ENCODE measurements around the gene ERC2. TPM values are rescaled to one million over a fixed set of nuclear protein-coding genes. Genes with fewer than 3 reads are reported as not detected.

Gene ERC2
- total and polyA plus RNA-seq, 5 donors from 2014 or later = not detected

DNA sequence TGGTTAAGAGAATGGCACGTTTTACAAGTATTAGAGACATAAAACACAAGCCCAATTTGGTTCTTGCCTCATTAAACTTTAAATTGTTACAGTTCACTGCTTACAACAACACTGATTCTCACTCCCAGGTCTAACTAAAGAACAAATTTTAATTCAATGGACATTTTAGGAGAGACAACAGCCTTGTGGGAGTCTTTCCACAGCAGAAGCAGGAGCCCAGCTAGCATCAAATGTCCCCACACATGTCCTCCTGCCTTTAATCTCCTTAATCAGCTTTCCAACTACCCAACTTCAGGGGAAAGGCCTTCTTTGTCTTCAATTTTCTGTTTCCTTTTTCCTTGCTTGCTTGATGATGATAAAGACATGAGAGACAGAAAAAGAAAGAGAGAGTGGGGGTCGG, 693.4 kb downstream of the ERC2 start:
- H3K4me1 Mint-ChIP-seq = no peaks in the 10 kb centered on the region
- Histone ChIP-seq H3K27ac (ENCODE audit: insufficient read depth, low read length, poor library complexity, severe bottlenecking) (no peak overlapping the region), H3K36me3 (ENCODE audit: control insufficient read depth, insufficient read depth, low read length) (no peaks in the 10 kb centered on the region), H3K4me1 (ENCODE audit: control insufficient read depth, insufficient read depth, low read length, poor library complexity, severe bottlenecking) (no peaks in the 10 kb centered on the region), H3K9me3 (ENCODE audit: control insufficient read depth in 2 of 2, low read length in 2 of 2) (no peaks in the 10 kb centered on the region), H3K27me3 (ENCODE audit: control insufficient read depth, insufficient read depth, low read length) (no peaks in the 10 kb centered on the region), H3K4me3 (ENCODE audit: low read depth, low read length) (no peak overlapping the region)
- H3K27me3 Mint-ChIP-seq = no peaks in the 10 kb centered on the region
- H3K36me3 Mint-ChIP-seq = no peaks in the 10 kb centered on the region
- H3K27ac Mint-ChIP-seq = no peak overlapping the region
- no peak overlapping the region for H3K4me3 Mint-ChIP-seq
- DNase-seq (no peak), ATAC-seq (ENCODE audit: low read depth in 2 of 2) (no peak)
- peaks cover 0 to 4% (median 3%) of the 10 kb centered on the region in 7 donors for H3K9me3 Mint-ChIP-seq

DNA sequence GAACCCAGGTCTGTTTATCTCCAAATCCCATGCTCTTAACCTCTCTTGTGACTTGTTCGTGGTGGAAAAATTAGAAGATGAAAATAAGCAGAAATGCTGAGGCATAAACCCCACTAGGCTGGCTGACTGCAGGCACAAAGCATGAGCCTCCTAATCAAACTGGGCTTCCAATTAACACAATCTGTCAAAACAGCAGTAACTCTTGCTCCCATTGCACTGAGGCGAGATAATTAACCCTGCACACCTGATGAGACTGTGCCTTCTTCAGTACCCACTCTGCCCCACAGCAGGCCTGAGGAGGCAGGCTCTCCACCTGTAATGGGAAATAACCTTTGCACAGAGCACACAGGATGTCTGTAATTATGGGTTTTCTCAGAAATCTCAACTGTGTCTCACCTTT, 696.8 kb downstream of the ERC2 start:
- no peak for DNase-seq
- H3K36me3 ChIP-seq (ENCODE audit: control insufficient read depth, insufficient read depth, low read length) = no peaks in the 10 kb centered on the region
- H3K4me3 ChIP-seq (ENCODE audit: low read depth, low read length) = no peak overlapping the region
- no peak for ATAC-seq (ENCODE audit: low read depth in 2 of 2)
- no peak overlapping the region for H3K27ac Mint-ChIP-seq
- H3K36me3 Mint-ChIP-seq = no peaks in the 10 kb centered on the region
- peaks cover 0 to 10% (median 2%) of the 10 kb centered on the region in 7 donors for H3K9me3 Mint-ChIP-seq
- H3K27me3 Mint-ChIP-seq = no peaks in the 10 kb centered on the region
- no peaks in the 10 kb centered on the region for H3K27me3 ChIP-seq (ENCODE audit: control insufficient read depth, insufficient read depth, low read length)
- H3K9me3 ChIP-seq (ENCODE audit: control insufficient read depth in 2 of 2, low read length in 2 of 2) = no peaks in the 10 kb centered on the region
- H3K27ac ChIP-seq (ENCODE audit: insufficient read depth, low read length, poor library complexity, severe bottlenecking) = no peak overlapping the region
- H3K4me1 Mint-ChIP-seq = no peaks in the 10 kb centered on the region
- no peaks in the 10 kb centered on the region for H3K4me1 ChIP-seq (ENCODE audit: control insufficient read depth, insufficient read depth, low read length, poor library complexity, severe bottlenecking)
- H3K4me3 Mint-ChIP-seq = no peak overlapping the region

DNA sequence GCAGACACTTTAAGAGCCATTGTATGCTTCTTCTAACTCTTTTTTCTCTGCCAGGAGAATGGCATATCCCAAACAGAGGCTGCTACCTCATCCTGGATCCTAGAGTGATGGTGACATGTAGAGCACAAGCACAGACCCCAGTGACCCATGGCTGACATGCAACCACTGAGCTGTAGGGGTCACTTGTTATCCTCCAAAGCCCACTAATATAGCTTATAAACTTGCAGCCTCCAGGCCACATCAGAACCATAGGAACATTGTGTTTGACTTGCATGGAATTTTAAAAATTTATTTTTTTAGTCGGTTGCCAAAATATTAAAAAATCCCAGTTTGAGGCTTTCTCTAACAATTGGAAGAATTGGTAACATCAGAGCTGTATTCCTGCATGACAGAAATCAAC, 698.2 kb downstream of the ERC2 start:
- H3K27ac Mint-ChIP-seq = no peak overlapping the region

DNA sequence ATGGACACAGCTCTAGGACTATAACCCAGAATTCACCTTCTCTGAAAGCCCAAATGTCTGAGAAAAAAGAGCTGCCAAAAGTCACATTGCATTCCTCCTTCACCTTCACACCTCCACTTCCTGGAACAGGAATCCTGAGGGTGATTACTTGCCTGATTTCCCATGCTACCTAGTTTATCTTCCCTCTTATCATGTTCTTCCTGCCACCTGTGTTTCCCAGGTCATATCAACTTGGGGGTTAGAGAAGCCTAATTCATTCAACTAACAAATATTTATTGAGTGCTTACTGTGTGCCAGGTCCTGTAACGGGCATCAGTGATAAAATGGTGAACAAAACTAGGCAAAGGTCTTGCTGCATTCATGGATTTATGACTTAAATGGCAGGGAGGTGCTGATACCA, 701.5 kb downstream of the ERC2 start:
- ATAC-seq (ENCODE audit: low read depth in 2 of 2) (no peak), DNase-seq (no peak)
- Histone ChIP-seq H3K27me3 (ENCODE audit: control insufficient read depth, insufficient read depth, low read length) (no peaks in the 10 kb centered on the region), H3K4me1 (ENCODE audit: control insufficient read depth, insufficient read depth, low read length, poor library complexity, severe bottlenecking) (no peaks in the 10 kb centered on the region), H3K27ac (ENCODE audit: insufficient read depth, low read length, poor library complexity, severe bottlenecking) (no peak overlapping the region), H3K4me3 (ENCODE audit: low read depth, low read length) (no peak overlapping the region), H3K9me3 (ENCODE audit: control insufficient read depth in 2 of 2, low read length in 2 of 2) (no peaks in the 10 kb centered on the region), H3K36me3 (ENCODE audit: control insufficient read depth, insufficient read depth, low read length) (no peaks in the 10 kb centered on the region)
- Mint-ChIP-seq H3K27me3 (no peaks in the 10 kb centered on the region), H3K4me1 (no peaks in the 10 kb centered on the region), H3K36me3 (no peaks in the 10 kb centered on the region), H3K9me3 (peaks cover 0 to 6% (median 2%) of the 10 kb centered on the region in 7 donors), H3K4me3 (no peak overlapping the region), H3K27ac (no peak overlapping the region)

More for the DNA sequence above, 698.2 kb downstream of the ERC2 start:
- no peaks in the 10 kb centered on the region for H3K9me3 ChIP-seq (ENCODE audit: control insufficient read depth in 2 of 2, low read length in 2 of 2)
- H3K36me3 ChIP-seq (ENCODE audit: control insufficient read depth, insufficient read depth, low read length) = no peaks in the 10 kb centered on the region
- Mint-ChIP-seq H3K4me3 (no peak overlapping the region), H3K27me3 (no peaks in the 10 kb centered on the region), H3K36me3 (no peaks in the 10 kb centered on the region), H3K4me1 (no peaks in the 10 kb centered on the region), H3K9me3 (peaks cover 0 to 6% (median 3%) of the 10 kb centered on the region in 7 donors)
- H3K27ac ChIP-seq (ENCODE audit: insufficient read depth, low read length, poor library complexity, severe bottlenecking) = no peak overlapping the region
- no peaks in the 10 kb centered on the region for H3K27me3 ChIP-seq (ENCODE audit: control insufficient read depth, insufficient read depth, low read length)
- DNase-seq (no peak), ATAC-seq (ENCODE audit: low read depth in 2 of 2) (no peak)
- H3K4me1 ChIP-seq (ENCODE audit: control insufficient read depth, insufficient read depth, low read length, poor library complexity, severe bottlenecking) = no peaks in the 10 kb centered on the region
- H3K4me3 ChIP-seq (ENCODE audit: low read depth, low read length) = no peak overlapping the region

DNA sequence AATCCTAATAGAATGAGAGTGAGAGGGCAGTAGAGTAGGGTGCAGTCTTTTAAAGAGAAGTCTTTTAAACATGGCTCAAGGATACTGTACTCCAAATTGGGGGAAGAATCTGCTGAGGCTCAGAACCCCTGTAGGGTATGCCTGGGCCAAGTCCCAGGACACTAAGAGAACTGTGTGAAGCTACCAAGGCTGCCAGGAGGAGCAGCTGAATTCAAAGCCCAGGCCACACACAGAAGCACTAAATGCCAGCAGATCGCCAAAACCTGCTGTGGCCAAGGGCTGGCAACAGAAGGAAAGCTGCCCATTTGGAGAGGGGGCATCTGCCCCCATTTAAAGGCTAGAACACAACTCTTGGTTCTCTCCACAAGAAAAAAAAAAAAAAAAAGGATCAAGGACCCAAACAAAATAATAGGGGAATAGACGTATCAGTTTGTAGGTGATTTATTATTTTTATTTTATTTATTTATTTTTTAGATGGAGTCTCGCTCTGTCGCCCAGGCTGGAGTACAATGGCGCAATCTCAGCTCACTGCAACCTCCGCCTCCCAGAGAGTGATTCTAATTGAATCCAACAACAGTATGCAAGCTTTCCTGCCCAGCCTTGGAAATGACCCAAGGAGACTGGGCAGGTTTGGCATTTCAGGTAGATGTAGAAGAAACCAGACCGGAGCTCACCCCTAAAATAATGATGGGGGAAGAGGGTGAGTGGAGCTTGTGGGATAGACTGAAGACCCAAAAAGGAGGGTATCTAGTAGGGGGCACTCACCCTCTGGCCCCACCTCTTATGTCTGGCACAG, 702.2 kb downstream of the ERC2 start:
- H3K4me3 ChIP-seq (ENCODE audit: low read depth, low read length) = no peak overlapping the region
- H3K9me3 ChIP-seq (ENCODE audit: control insufficient read depth in 2 of 2, low read length in 2 of 2) = no peaks in the 10 kb centered on the region
- Mint-ChIP-seq H3K9me3 (peaks cover 0 to 6% (median 2%) of the 10 kb centered on the region in 7 donors), H3K36me3 (no peaks in the 10 kb centered on the region), H3K4me1 (no peaks in the 10 kb centered on the region), H3K27me3 (no peaks in the 10 kb centered on the region), H3K4me3 (no peak overlapping the region), H3K27ac (no peak overlapping the region)
- H3K27ac ChIP-seq (ENCODE audit: insufficient read depth, low read length, poor library complexity, severe bottlenecking) = no peak overlapping the region
- H3K27me3 ChIP-seq (ENCODE audit: control insufficient read depth, insufficient read depth, low read length) = no peaks in the 10 kb centered on the region
- no peaks in the 10 kb centered on the region for H3K4me1 ChIP-seq (ENCODE audit: control insufficient read depth, insufficient read depth, low read length, poor library complexity, severe bottlenecking)
- no peak for ATAC-seq (ENCODE audit: low read depth in 2 of 2)
- H3K36me3 ChIP-seq (ENCODE audit: control insufficient read depth, insufficient read depth, low read length) = no peaks in the 10 kb centered on the region
- DNase-seq = no peak

DNA sequence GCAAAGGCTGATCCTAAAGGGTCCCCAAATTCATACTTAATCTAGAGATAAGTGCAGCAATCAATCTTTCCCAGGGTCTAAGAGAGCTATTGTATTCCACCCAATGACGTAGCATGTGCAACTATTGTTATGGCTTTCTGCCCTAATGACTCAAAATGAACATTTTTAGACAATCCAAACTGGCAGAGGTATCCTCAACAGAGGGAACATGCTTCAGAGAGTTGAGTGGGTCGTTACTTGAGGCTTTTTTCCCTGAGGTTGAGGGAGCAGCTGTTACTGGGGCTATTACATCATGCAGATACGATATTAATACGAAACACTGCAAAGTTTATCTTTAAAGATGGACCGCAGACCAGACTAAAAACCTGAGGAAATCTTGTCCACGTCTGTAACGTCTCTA, 702.9 kb downstream of the ERC2 start:
- H3K9me3 Mint-ChIP-seq = peaks cover 0 to 6% (median 3%) of the 10 kb centered on the region in 7 donors
- H3K4me3 ChIP-seq (ENCODE audit: low read depth, low read length) = no peak overlapping the region
- no peaks in the 10 kb centered on the region for H3K27me3 ChIP-seq (ENCODE audit: control insufficient read depth, insufficient read depth, low read length)
- ATAC-seq (ENCODE audit: low read depth in 2 of 2) (no peak), DNase-seq (no peak)
- no peak overlapping the region for H3K27ac Mint-ChIP-seq
- no peaks in the 10 kb centered on the region for H3K4me1 ChIP-seq (ENCODE audit: control insufficient read depth, insufficient read depth, low read length, poor library complexity, severe bottlenecking)
- no peaks in the 10 kb centered on the region for H3K27me3 Mint-ChIP-seq
- no peaks in the 10 kb centered on the region for H3K4me1 Mint-ChIP-seq
- no peaks in the 10 kb centered on the region for H3K36me3 Mint-ChIP-seq
- no peaks in the 10 kb centered on the region for H3K36me3 ChIP-seq (ENCODE audit: control insufficient read depth, insufficient read depth, low read length)
- H3K9me3 ChIP-seq (ENCODE audit: control insufficient read depth in 2 of 2, low read length in 2 of 2) = no peaks in the 10 kb centered on the region
- H3K4me3 Mint-ChIP-seq = no peak overlapping the region
- no peak overlapping the region for H3K27ac ChIP-seq (ENCODE audit: insufficient read depth, low read length, poor library complexity, severe bottlenecking)

DNA sequence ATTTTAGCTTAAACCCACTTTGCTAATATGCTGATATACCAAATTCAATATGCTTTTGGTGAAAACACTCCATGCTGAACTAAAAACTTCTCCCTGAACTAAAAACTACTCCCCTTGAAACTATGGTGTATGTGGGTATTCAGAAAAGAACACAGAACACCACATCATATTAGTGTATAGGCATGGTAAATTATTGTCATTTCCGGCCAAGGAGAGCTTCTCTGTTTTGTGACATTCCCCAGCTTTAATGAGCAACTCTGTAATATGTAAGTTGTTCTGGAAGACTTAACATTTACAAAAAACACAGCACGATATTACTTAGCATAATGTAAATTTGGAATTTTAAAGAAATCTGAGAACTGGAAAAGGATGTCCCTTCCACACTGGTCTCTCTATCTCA, 711.3 kb downstream of the ERC2 start:
- Mint-ChIP-seq H3K27me3 (no peaks in the 10 kb centered on the region), H3K9me3 (peaks cover 0 to 4% (median 0%) of the 10 kb centered on the region in 7 donors), H3K36me3 (no peaks in the 10 kb centered on the region), H3K27ac (no peak overlapping the region), H3K4me1 (no peaks in the 10 kb centered on the region), H3K4me3 (no peak overlapping the region)
- Histone ChIP-seq H3K4me3 (ENCODE audit: low read depth, low read length) (no peak overlapping the region), H3K27ac (ENCODE audit: insufficient read depth, low read length, poor library complexity, severe bottlenecking) (no peak overlapping the region), H3K9me3 (ENCODE audit: control insufficient read depth in 2 of 2, low read length in 2 of 2) (no peaks in the 10 kb centered on the region), H3K4me1 (ENCODE audit: control insufficient read depth, insufficient read depth, low read length, poor library complexity, severe bottlenecking) (no peaks in the 10 kb centered on the region), H3K27me3 (ENCODE audit: control insufficient read depth, insufficient read depth, low read length) (no peaks in the 10 kb centered on the region), H3K36me3 (ENCODE audit: control insufficient read depth, insufficient read depth, low read length) (no peaks in the 10 kb centered on the region)
- DNase-seq (no peak), ATAC-seq (ENCODE audit: low read depth in 2 of 2) (no peak)

DNA sequence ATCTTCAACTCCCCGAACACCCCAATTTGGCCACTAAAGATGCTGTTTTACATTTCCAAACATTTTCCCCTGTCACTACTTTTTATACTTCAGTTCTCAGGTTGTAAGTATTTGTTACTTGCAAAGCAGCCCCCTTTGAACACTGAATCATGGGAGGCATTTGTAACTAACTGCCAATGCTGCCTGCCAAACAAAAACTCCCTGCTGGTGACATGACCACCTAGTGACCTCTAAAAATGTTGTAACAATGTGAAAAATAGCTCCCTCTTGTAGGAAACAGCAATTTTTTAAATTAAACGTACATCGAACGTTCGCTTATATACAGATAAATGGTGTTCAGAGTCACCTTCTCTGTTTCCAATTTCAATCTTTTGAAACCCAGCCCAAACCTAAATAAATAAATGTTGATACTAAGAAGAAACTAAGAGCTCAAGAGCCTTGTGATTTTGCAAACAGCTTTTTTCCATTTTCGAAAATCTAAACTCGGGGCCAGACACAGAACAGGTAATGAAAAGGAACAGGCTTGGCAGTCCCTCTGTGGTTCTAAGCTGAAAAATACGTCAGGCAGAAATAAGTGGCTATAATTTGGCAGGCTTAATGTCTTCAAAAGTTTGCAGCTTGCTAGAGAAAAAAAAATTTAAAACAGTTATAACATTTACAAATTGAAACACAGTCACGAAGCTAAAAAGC, 712.6 kb downstream of the ERC2 start:
- Mint-ChIP-seq H3K27me3 (no peaks in the 10 kb centered on the region), H3K4me1 (no peaks in the 10 kb centered on the region), H3K27ac (no peak overlapping the region), H3K9me3 (peaks cover 0 to 4% (median 0%) of the 10 kb centered on the region in 7 donors), H3K4me3 (no peak overlapping the region), H3K36me3 (no peaks in the 10 kb centered on the region)
- no peak overlapping the region for H3K27ac ChIP-seq (ENCODE audit: insufficient read depth, low read length, poor library complexity, severe bottlenecking)
- ATAC-seq (ENCODE audit: low read depth in 2 of 2) (no peak), DNase-seq (no peak)
- H3K4me3 ChIP-seq (ENCODE audit: low read depth, low read length) = no peak overlapping the region
- H3K4me1 ChIP-seq (ENCODE audit: control insufficient read depth, insufficient read depth, low read length, poor library complexity, severe bottlenecking) = no peaks in the 10 kb centered on the region
- H3K27me3 ChIP-seq (ENCODE audit: control insufficient read depth, insufficient read depth, low read length) = no peaks in the 10 kb centered on the region
- no peaks in the 10 kb centered on the region for H3K9me3 ChIP-seq (ENCODE audit: control insufficient read depth in 2 of 2, low read length in 2 of 2)
- no peaks in the 10 kb centered on the region for H3K36me3 ChIP-seq (ENCODE audit: control insufficient read depth, insufficient read depth, low read length)

Measured in CD4-positive, CD25-positive, alpha-beta regulatory T cell (primary cell).